Hematopoietic multipotent progenitor cell treated with erythropoietin and hydrocortisone succinate and interleukin-3 and kit ligand, for 6 days (in vitro differentiated cells): ENCODE measurements around the gene MAP3K20.
A peak's percentile ranks its signal among the peaks of the same experiment; 100 is the strongest.
"Not testable (repeated sequence)": the region's sequence is repeated elsewhere in the genome, so short reads cannot be mapped to it uniquely, and the experiment has no call there.

Experiments
- DNase-seq: peaks from one replicate; pipeline ENCODE4 v3.0.0-alpha.2; 2015

Gene MAP3K20

GRCh38 chr2:173164396-173164795 lies 88.8 kb downstream of the MAP3K20 start:
- no peak for DNase-seq

GRCh38 chr2:173165443-173166238 lies 90.0 kb downstream of the MAP3K20 start:
- no peak for DNase-seq

GRCh38 chr2:173171321-173171720 lies 95.7 kb downstream of the MAP3K20 start:
- DNase-seq, result no peak

- no peak for DNase-seq
Observed at GRCh38 chr2:173171924-173172643, 96.4 kb downstream of the MAP3K20 start.

- DNase-seq, result not testable (repeated sequence)
Observed at GRCh38 chr2:173174339-173174738, 98.7 kb downstream of the MAP3K20 start.

- DNase-seq, result no peak
Observed at GRCh38 chr2:173175222-173175621, 99.6 kb downstream of the MAP3K20 start.

- DNase-seq, result no peak
Observed at GRCh38 chr2:173181982-173182381, 106.3 kb downstream of the MAP3K20 start.

- DNase-seq, result no peak
Observed at GRCh38 chr2:173184031-173185004, 108.7 kb downstream of the MAP3K20 start.

- DNase-seq, result no peak
Observed at GRCh38 chr2:173185437-173185836, 109.8 kb downstream of the MAP3K20 start.

GRCh38 chr2:173187941-173188788 lies 112.5 kb downstream of the MAP3K20 start:
- DNase-seq, result peak; percentile 30

- no peak for DNase-seq
Observed at GRCh38 chr2:173191601-173192000, 116.0 kb downstream of the MAP3K20 start.

- DNase-seq, result no peak
Observed at GRCh38 chr2:173192071-173192470, 116.4 kb downstream of the MAP3K20 start.

GRCh38 chr2:173193925-173194324 lies 118.3 kb downstream of the MAP3K20 start:
- no peak for DNase-seq

GRCh38 chr2:173195100-173195499 lies 119.5 kb downstream of the MAP3K20 start:
- no peak for DNase-seq

- DNase-seq, result no peak
Observed at GRCh38 chr2:173196080-173196479, 120.4 kb downstream of the MAP3K20 start.

- no peak for DNase-seq
Observed at GRCh38 chr2:173196638-173197037, 121.0 kb downstream of the MAP3K20 start.

GRCh38 chr2:173198327-173198726 lies 122.7 kb downstream of the MAP3K20 start:
- no peak for DNase-seq

- DNase-seq, result no peak
Observed at GRCh38 chr2:173199294-173199693, 123.6 kb downstream of the MAP3K20 start.

- no peak for DNase-seq
Observed at GRCh38 chr2:173202570-173202969, 126.9 kb downstream of the MAP3K20 start.

- DNase-seq, result peak; percentile 12
Observed at GRCh38 chr2:173204316-173204715, 128.7 kb downstream of the MAP3K20 start.

- DNase-seq, result no peak
Observed at GRCh38 chr2:173205375-173205774, 129.7 kb downstream of the MAP3K20 start.

GRCh38 chr2:173207124-173207523 lies 131.5 kb downstream of the MAP3K20 start:
- not testable (repeated sequence) for DNase-seq
